Upper lobe of left lung (tissue), 6 donors: ENCODE data around the gene MTFR1L. TPM values are rescaled to one million over a fixed set of nuclear protein-coding genes. Genes with fewer than 3 reads are reported as not detected.
A peak's percentile ranks its signal among the peaks of the same experiment; 100 is the strongest.

ENCODE experiments used
- ATAC-seq, 2 donors: fragments of 200-7000 bp; cut with Tn5 transposase; one replicate each; pipeline ENCODE4 v1.9.1; 2022; ENCODE audit warnings: mild to moderate bottlenecking in 2 of 2, moderate library complexity in 2 of 2; ENCODE audit not compliant: low FRiP score in 2 of 2
- DNase-seq, 2 donors: peaks; one replicate each; pipeline ENCODE4 v3.0.0-alpha.2; 2019 to 2020
- H3K27ac ChIP-seq, 4 donors: fragments of 200-600 bp; sonication (generic); one replicate each; pipeline ENCODE4 v1.5.1; 2016 to 2019
- H3K27me3 ChIP-seq, 4 donors: fragments of 200-600 bp; sonication (generic); one replicate each; pipeline ENCODE4 v1.5.1; 2017 to 2019
- H3K36me3 ChIP-seq, 4 donors: fragments of 200-600 bp; sonication (generic); one replicate each; pipeline ENCODE4 v1.5.1; 2016 to 2019
- H3K4me1 ChIP-seq, 4 donors: fragments of 200-600 bp; sonication (generic); one replicate each; pipeline ENCODE4 v1.5.1; 2018 to 2019
- H3K4me3 ChIP-seq, 4 donors: fragments of 200-600 bp; sonication (generic); one replicate each; pipeline ENCODE4 v1.5.1; 2017 to 2019; ENCODE audit warnings: mild to moderate bottlenecking in 2 of 4, moderate library complexity in 1 of 4
- H3K9me3 ChIP-seq, 4 donors: fragments of 200-600 bp; sonication (generic); one replicate each; pipeline ENCODE4 v1.5.1; 2018 to 2019
- CTCF ChIP-seq, 6 experiments: fragments of 450-650 bp in 4 of 6; fragments of 200-600 bp in 2 of 6; sonication (generic) in 2 of 6; IDR thresholded peaks; one replicate each; pipeline ENCODE4 v1.5.1; 2016 to 2019; ENCODE audit warnings: antibody characterized with exemption in 6 of 6
- EP300 ChIP-seq, 4 donors: sonication (generic); formaldehyde crosslinking; IDR thresholded peaks; one replicate each; pipeline ENCODE4 v1.5.1; 2017; ENCODE audit warnings: antibody characterized with exemption in 4 of 4, control low read depth in 2 of 4
- POLR2A ChIP-seq, 4 donors: fragments of 450-650 bp; IDR thresholded peaks; one replicate each; pipeline ENCODE4 v1.5.1; 2016 to 2017; ENCODE audit warnings: antibody characterized with exemption in 4 of 4, mild to moderate bottlenecking in 2 of 4
- POLR2AphosphoS5 ChIP-seq, 2 donors: sonication (generic); formaldehyde crosslinking; IDR thresholded peaks; one replicate each; pipeline ENCODE4 v1.5.1; 2017; ENCODE audit warnings: antibody characterized with exemption in 2 of 2
- WGBS, 2 donors: methylation state at CpG; one replicate each; pipeline ENCODE4 v1.1.5; 2017 to 2018; 5-methylcytosine and 5-hydroxymethylcytosine counted together
- total RNA-seq, 6 donors: library from RNA; depleted of rRNA in 4 of 6; stranded (reverse); fragments of >200 nt in 4 of 6; gene quantifications; one replicate each; pipeline versions ENCODE4 v1.1.0 to v1.2.1, GENCODE V29; 2016 to 2021
- donor health status: DM: no; HTN: no; CAD: no; lungs with moderate emphysema.
- donor health status: DM: no; HTN: yes; CAD: no; lungs with severe emphysema.

MTFR1L gene
- total RNA-seq, 6 donors from 2014 or later: 43.2 to 80.7 (median 53.6) TPM

- Histone ChIP-seq H3K27ac (no peak overlapping the region), H3K4me3 (no peak overlapping the region), H3K9me3 (no peaks in the 10 kb centered on the region), H3K27me3 (no peaks in the 10 kb centered on the region), H3K4me1 (no peaks in the 10 kb centered on the region), H3K36me3 (peaks cover 0 to 5% (median 0%) of the 10 kb centered on the region in 4 donors)
- ATAC-seq: no peak
- no peak for DNase-seq
- TF ChIP-seq POLR2A (IDR thresholded peaks at IDR 0.05): no peak
- TF ChIP-seq POLR2AphosphoS5 (IDR thresholded peaks at IDR 0.05): no peak
- TF ChIP-seq EP300 (IDR thresholded peaks at IDR 0.05): no peak
- no peak for TF ChIP-seq CTCF (IDR thresholded peaks at IDR 0.05)
- WGBS, 2 donors: 86 to 92% methylated on average over 6 of the region's 6 CpGs
Observed at GRCh38 chr1:25790472-25790871, 29.3 kb upstream of the MTFR1L start.

GRCh38 chr1:25792115-25792514 is 27.6 kb upstream of the MTFR1L start:
- H3K27ac ChIP-seq: no peak overlapping the region
- DNase-seq (no peak), ATAC-seq (no peak)
- H3K9me3 ChIP-seq: no peaks in the 10 kb centered on the region
- TF ChIP-seq POLR2AphosphoS5 (IDR thresholded peaks at IDR 0.05) (no peak), CTCF (IDR thresholded peaks at IDR 0.05) (no peak), EP300 (IDR thresholded peaks at IDR 0.05) (no peak), POLR2A (IDR thresholded peaks at IDR 0.05) (no peak)
- WGBS, 2 donors: 68 to 72% methylated on average over 4 of the region's 4 CpGs
- no peak overlapping the region for H3K4me3 ChIP-seq
- H3K36me3 ChIP-seq: peaks cover 0 to 2% (median 0%) of the 10 kb centered on the region in 4 donors
- peaks cover 0 to 13% (median 3%) of the 10 kb centered on the region in 4 donors for H3K4me1 ChIP-seq
- no peaks in the 10 kb centered on the region for H3K27me3 ChIP-seq

GRCh38 chr1:25793585-25794170 is 26.1 kb upstream of the MTFR1L start:
- no peak for ATAC-seq
- Histone ChIP-seq H3K27ac (no peak overlapping the region), H3K9me3 (no peaks in the 10 kb centered on the region), H3K27me3 (no peaks in the 10 kb centered on the region), H3K4me1 (peaks cover 4 to 29% (median 17%) of the 10 kb centered on the region in 4 donors), H3K36me3 (no peaks in the 10 kb centered on the region), H3K4me3 (no peak overlapping the region)
- TF ChIP-seq POLR2AphosphoS5 (IDR thresholded peaks at IDR 0.05) (no peak), CTCF (IDR thresholded peaks at IDR 0.05) (no peak), EP300 (IDR thresholded peaks at IDR 0.05) (no peak), POLR2A (IDR thresholded peaks at IDR 0.05) (no peak)
- WGBS, 2 donors: 66 to 67% methylated on average over 7 of the region's 7 CpGs
- no peak for DNase-seq

- DNase-seq (no peak), ATAC-seq (peak in 1 of 2 donors; percentile 34)
- peaks cover 9 to 35% (median 23%) of the 10 kb centered on the region in 4 donors for H3K4me1 ChIP-seq
- H3K4me3 ChIP-seq: no peak overlapping the region
- H3K27me3 ChIP-seq: no peaks in the 10 kb centered on the region
- TF ChIP-seq CTCF (IDR thresholded peaks at IDR 0.05) (no peak), POLR2AphosphoS5 (IDR thresholded peaks at IDR 0.05) (no peak), POLR2A (IDR thresholded peaks at IDR 0.05) (no peak), EP300 (IDR thresholded peaks at IDR 0.05) (no peak)
- no peaks in the 10 kb centered on the region for H3K9me3 ChIP-seq
- no peaks in the 10 kb centered on the region for H3K36me3 ChIP-seq
- WGBS, 2 donors: 42 to 50% methylated on average over 8 of the region's 8 CpGs
- H3K27ac ChIP-seq: no peak overlapping the region
Observed at GRCh38 chr1:25794325-25794724, 25.4 kb upstream of the MTFR1L start.

GRCh38 chr1:25795211-25795610 is 24.5 kb upstream of the MTFR1L start:
- Histone ChIP-seq H3K36me3 (no peaks in the 10 kb centered on the region), H3K4me1 (peaks cover 13 to 41% (median 27%) of the 10 kb centered on the region in 4 donors), H3K9me3 (no peaks in the 10 kb centered on the region), H3K27ac (no peak overlapping the region), H3K4me3 (no peak overlapping the region), H3K27me3 (no peaks in the 10 kb centered on the region)
- DNase-seq: no peak
- ATAC-seq: no peak
- no peak for TF ChIP-seq POLR2A (IDR thresholded peaks at IDR 0.05)
- TF ChIP-seq CTCF (IDR thresholded peaks at IDR 0.05): no peak
- no peak for TF ChIP-seq POLR2AphosphoS5 (IDR thresholded peaks at IDR 0.05)
- no peak for TF ChIP-seq EP300 (IDR thresholded peaks at IDR 0.05)
- 90 to 92% methylated on average over 2 of the region's 2 CpGs for WGBS, 2 donors
